K562 (cell line): ENCODE measurements around the gene GIPC3. TPM values are rescaled to one million over a fixed set of nuclear protein-coding genes. Genes with fewer than 3 reads are reported as not detected.
A peak's percentile ranks its signal among the peaks of the same experiment; 100 is the strongest.

Experiments
- ATF2 ChIP-seq: sonication (generic); formaldehyde crosslinking; IDR thresholded peaks from 2 replicates; pipeline ENCODE4 v1.8.1; 2022; ENCODE audit warnings: missing genetic modification reagents
- BRD9 ChIP-seq: fragments of 450-650 bp; IDR thresholded peaks from 2 replicates; pipeline ENCODE4 v1.6.1; 2018; ENCODE audit warnings: low read depth; ENCODE audit not compliant: partially characterized antibody
- CTBP1 ChIP-seq: fragments of 450-650 bp; IDR thresholded peaks from 2 replicates; pipeline ENCODE4 v1.6.1; 2016; ENCODE audit warnings: borderline replicate concordance
- EGR1 ChIP-seq: fragments of 450-650 bp; conservative IDR thresholded peaks from 2 replicates; pipeline ENCODE4 v1.6.1; 2017; ENCODE audit warnings: mild to moderate bottlenecking
- GATA2 ChIP-seq: sonication (generic); formaldehyde crosslinking; IDR thresholded peaks from 2 replicates; pipeline ENCODE4 v1.4.0; 2020; ENCODE audit warnings: mild to moderate bottlenecking, missing genetic modification reagents
- PHB2 ChIP-seq: fragments of 450-650 bp; IDR thresholded peaks from 2 replicates; pipeline ENCODE4 v1.6.1; 2017; ENCODE audit warnings: low read depth
- RFX1 ChIP-seq: fragments of 450-650 bp; IDR thresholded peaks from 2 replicates; pipeline ENCODE4 v1.6.1; 2016; ENCODE audit warnings: mild to moderate bottlenecking, moderate library complexity
- SMAD4 ChIP-seq: fragments of 250-450 bp; sonication (Bioruptor Pico); conservative IDR thresholded peaks from 2 replicates; pipeline ENCODE4 v1.8.0; 2021; ENCODE audit warnings: inconsistent platforms, mild to moderate bottlenecking, moderate library complexity
- SRF ChIP-seq, 2 experiments: fragments of 250-450, 450-650 bp in 1 of 2; sonication (Bioruptor Pico) in 1 of 2; sonication (generic) in 1 of 2; formaldehyde crosslinking; IDR thresholded peaks; 2 replicates each; pipeline versions ENCODE4 v1.5.0 to v1.5.1; 2020 to 2022; ENCODE audit warnings: mild to moderate bottlenecking in 1 of 2, missing genetic modification reagents in 1 of 2
- TEAD1 ChIP-seq, 2 experiments: fragments of 450-650 bp in 1 of 2; sonication (generic) in 1 of 2; formaldehyde crosslinking; IDR thresholded peaks; 2 replicates each; pipeline versions ENCODE4 v1.4.0 to v1.8.0; 2020 to 2022; ENCODE audit warnings: mild to moderate bottlenecking in 2 of 2, missing genetic modification reagents in 1 of 2
- TOE1 ChIP-seq, 2 experiments: fragments of 450-650 bp in 1 of 2; sonication (generic) in 1 of 2; formaldehyde crosslinking in 1 of 2; IDR thresholded peaks; 2 replicates each; pipeline versions ENCODE4 v1.7.1 to v1.8.0; 2016 to 2022; ENCODE audit warnings: borderline replicate concordance in 2 of 2, mild to moderate bottlenecking in 2 of 2, antibody characterized with exemption in 1 of 2, inconsistent platforms in 1 of 2, low read depth in 1 of 2, missing genetic modification reagents in 1 of 2, moderate library complexity in 1 of 2
- ZFP91 ChIP-seq: sonication (generic); formaldehyde crosslinking; IDR thresholded peaks from 2 replicates; pipeline ENCODE4 v1.8.0; 2022; ENCODE audit warnings: mild to moderate bottlenecking, missing genetic modification reagents
- ZNF354B ChIP-seq: fragments of 250-450 bp; sonication (Bioruptor Pico); IDR thresholded peaks from 2 replicates; pipeline ENCODE4 v1.4.0; 2020
- ZNF444 ChIP-seq: fragments of 250-450 bp; sonication (Bioruptor Pico); IDR thresholded peaks from 2 replicates; pipeline ENCODE4 v1.4.0; 2020; ENCODE audit warnings: mild to moderate bottlenecking, moderate library complexity
- ZNF79 ChIP-seq: fragments of 250-450 bp; sonication (Bioruptor Pico); IDR thresholded peaks from 2 replicates; pipeline ENCODE4 v1.4.0; 2020; ENCODE audit warnings: low read depth, mild to moderate bottlenecking, moderate library complexity
- polyA plus RNA-seq, 8 experiments: library from polyadenylated mRNA; depleted of rRNA in 4 of 8; stranded (reverse) in 5 of 8; unstranded in 3 of 8; fragments of >200 nt; fragmentation: Nextera tagmentation in 2 of 8; fragmentation: Illumina TruSeq in 1 of 8; extraction: Ambion mirVana in 2 of 8; extraction: Trizol in 1 of 8; gene quantifications; 2 replicates each; pipeline versions ENCODE4 v1.2.1 to v1.2.3, GENCODE V29; 2011 to 2014; ENCODE audit warnings: inconsistent platforms in 1 of 8, missing spikeins in 1 of 8
- total RNA-seq, 7 experiments: library from RNA; depleted of rRNA in 6 of 7; stranded (reverse); fragments of >200 nt in 6 of 7; fragmentation: Illumina TruSeq in 2 of 7; extraction: Trizol in 2 of 7; gene quantifications; 2 replicates each; pipeline versions ENCODE4 v1.2.1 to v1.2.3, GENCODE V29; 2011 to 2021; ENCODE audit warnings: low replicate concordance in 1 of 7
- TF ChIP-seq, protein P1 (sequence below): fragments of 450-650 bp; formaldehyde crosslinking; IDR thresholded peaks from 2 replicates; pipeline ENCODE4 v1.4.0; 2020; ENCODE audit warnings: mild to moderate bottlenecking, moderate library complexity
- TF ChIP-seq, protein P2 (sequence below): sonication (generic); formaldehyde crosslinking; IDR thresholded peaks from 2 replicates; pipeline ENCODE4 v1.9.0; 2022; ENCODE audit warnings: mild to moderate bottlenecking, missing genetic modification reagents
- TF ChIP-seq, protein P3 (sequence below): fragments of 450-650 bp; IDR thresholded peaks from 2 replicates; pipeline ENCODE4 v1.6.1; 2016

Gene GIPC3
- total and polyA plus RNA-seq, 9 of the 15 experiments (the other 6 are each of a cell fraction or from before 2014, with no cell fraction given): 0.03 to 3.6 (median 1.5) TPM; not detected in 1

DNA sequence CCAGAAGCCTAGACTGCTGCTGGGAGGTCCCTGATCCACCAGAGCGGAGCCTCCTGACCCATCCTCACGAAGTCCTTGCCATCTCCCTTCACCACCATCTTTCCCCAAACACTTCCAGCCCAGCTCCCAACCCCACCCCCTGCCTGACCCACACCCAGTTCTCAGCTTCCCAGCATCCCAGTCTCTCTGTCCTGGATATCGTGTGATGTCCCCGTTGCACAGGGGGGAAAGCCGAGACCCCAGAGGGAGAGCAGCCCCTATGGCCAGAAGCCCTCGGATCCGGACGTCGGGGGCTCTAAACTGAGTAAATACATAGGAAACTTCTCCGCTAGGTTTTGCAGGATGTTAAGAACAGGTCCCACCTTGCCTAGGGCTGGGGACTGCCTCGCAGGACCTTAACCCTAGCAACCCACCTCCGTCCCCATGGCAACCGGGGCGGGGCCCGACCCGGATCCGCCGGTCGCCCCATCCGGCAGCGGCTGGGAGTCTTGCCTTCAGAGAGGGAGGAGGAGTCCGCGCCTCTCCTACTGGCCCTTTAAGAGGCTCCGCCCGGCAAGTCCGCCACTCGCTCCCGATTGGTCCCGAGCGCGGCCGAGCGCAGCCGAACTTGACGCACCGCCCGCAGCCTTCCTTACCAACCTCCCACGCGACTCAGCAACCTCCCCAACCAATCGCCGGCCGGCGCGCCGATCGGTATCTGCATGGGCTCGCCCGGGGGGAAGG, 13.0 kb upstream of the GIPC3 start (continued):
- TF ChIP-seq, protein P1, sequence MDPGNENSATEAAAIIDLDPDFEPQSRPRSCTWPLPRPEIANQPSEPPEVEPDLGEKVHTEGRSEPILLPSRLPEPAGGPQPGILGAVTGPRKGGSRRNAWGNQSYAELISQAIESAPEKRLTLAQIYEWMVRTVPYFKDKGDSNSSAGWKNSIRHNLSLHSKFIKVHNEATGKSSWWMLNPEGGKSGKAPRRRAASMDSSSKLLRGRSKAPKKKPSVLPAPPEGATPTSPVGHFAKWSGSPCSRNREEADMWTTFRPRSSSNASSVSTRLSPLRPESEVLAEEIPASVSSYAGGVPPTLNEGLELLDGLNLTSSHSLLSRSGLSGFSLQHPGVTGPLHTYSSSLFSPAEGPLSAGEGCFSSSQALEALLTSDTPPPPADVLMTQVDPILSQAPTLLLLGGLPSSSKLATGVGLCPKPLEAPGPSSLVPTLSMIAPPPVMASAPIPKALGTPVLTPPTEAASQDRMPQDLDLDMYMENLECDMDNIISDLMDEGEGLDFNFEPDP (CRISPR knock-in tag): no peak
- no peak for TF ChIP-seq TEAD1 (CRISPR knock-in tag; IDR thresholded peaks at IDR 0.05)
- TF ChIP-seq EGR1: peak; percentile 94
- peak in 1 of 2 experiments; percentile 58; a peak in 1 of 4 replicates for TF ChIP-seq SRF (CRISPR knock-in tag; IDR thresholded peaks at IDR 0.05)
- TF ChIP-seq ZNF79 (CRISPR knock-in tag): no peak
- no peak for TF ChIP-seq SMAD4 (CRISPR knock-in tag)
- TF ChIP-seq ZNF354B: no peak
- TF ChIP-seq CTBP1: peak; percentile 97
- peak; percentile 99 for TF ChIP-seq RFX1
- TF ChIP-seq, protein P2, sequence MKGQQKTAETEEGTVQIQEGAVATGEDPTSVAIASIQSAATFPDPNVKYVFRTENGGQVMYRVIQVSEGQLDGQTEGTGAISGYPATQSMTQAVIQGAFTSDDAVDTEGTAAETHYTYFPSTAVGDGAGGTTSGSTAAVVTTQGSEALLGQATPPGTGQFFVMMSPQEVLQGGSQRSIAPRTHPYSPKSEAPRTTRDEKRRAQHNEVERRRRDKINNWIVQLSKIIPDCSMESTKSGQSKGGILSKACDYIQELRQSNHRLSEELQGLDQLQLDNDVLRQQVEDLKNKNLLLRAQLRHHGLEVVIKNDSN (CRISPR knock-in tag): no peak
- no peak for TF ChIP-seq ATF2 (CRISPR knock-in tag)
- TF ChIP-seq PHB2: no peak
- TF ChIP-seq TOE1 (IDR thresholded peaks at IDR 0.05; ENCODE audit: borderline replicate concordance): peak; percentile 62; the same call in 1 of the 2 replicates
- no peak for TF ChIP-seq TOE1 (CRISPR knock-in tag; IDR thresholded peaks at IDR 0.05; ENCODE audit: borderline replicate concordance, low read depth)
- no peak for TF ChIP-seq ZNF444 (CRISPR knock-in tag)
- peak; percentile 84 for TF ChIP-seq GATA2 (CRISPR knock-in tag)
- TF ChIP-seq BRD9: no peak
- TF ChIP-seq ZFP91 (CRISPR knock-in tag): peak; percentile 96
- TF ChIP-seq, protein P3, sequence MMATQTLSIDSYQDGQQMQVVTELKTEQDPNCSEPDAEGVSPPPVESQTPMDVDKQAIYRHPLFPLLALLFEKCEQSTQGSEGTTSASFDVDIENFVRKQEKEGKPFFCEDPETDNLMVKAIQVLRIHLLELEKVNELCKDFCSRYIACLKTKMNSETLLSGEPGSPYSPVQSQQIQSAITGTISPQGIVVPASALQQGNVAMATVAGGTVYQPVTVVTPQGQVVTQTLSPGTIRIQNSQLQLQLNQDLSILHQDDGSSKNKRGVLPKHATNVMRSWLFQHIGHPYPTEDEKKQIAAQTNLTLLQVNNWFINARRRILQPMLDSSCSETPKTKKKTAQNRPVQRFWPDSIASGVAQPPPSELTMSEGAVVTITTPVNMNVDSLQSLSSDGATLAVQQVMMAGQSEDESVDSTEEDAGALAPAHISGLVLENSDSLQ: peak; percentile 57
